Aorta (tissue), 5 donors: ENCODE data around the gene RPRD2. TPM values are rescaled to one million over a fixed set of nuclear protein-coding genes. Genes with fewer than 3 reads are reported as not detected.

ENCODE experiments used
- ATAC-seq: fragments of 200-7000 bp; cut with Tn5 transposase; one replicate; pipeline ENCODE4 v1.9.1; 2022; ENCODE audit warnings: moderate library complexity; ENCODE audit not compliant: low FRiP score
- DNase-seq, 2 donors: peaks; one replicate each; pipeline ENCODE4 v3.0.0-alpha.2; 2020
- H3K27ac ChIP-seq, 2 donors: one replicate each; pipeline ENCODE4 v1.5.1; 2013; ENCODE audit warnings: low read length in 2 of 2, mild to moderate bottlenecking in 2 of 2, moderate library complexity in 2 of 2, control low read depth in 1 of 2, inconsistent platforms in 1 of 2, low read depth in 1 of 2
- H3K27me3 ChIP-seq, 2 donors: one replicate each; pipeline ENCODE4 v1.6.1; 2013; ENCODE audit warnings: control low read depth in 1 of 2, low read length in 1 of 2, mild to moderate bottlenecking in 1 of 2, moderate library complexity in 1 of 2; ENCODE audit not compliant: insufficient read depth in 2 of 2, control insufficient read depth in 1 of 2
- H3K36me3 ChIP-seq, 2 donors: one replicate each; pipeline ENCODE4 v1.6.1; 2013; ENCODE audit warnings: control low read depth in 1 of 2, low read length in 1 of 2, mild to moderate bottlenecking in 1 of 2; ENCODE audit not compliant: insufficient read depth in 2 of 2, control insufficient read depth in 1 of 2
- H3K4me1 ChIP-seq, 2 donors: one replicate each; pipeline ENCODE4 v1.6.1; 2013; ENCODE audit warnings: low read length in 2 of 2, control low read depth in 1 of 2, mild to moderate bottlenecking in 1 of 2, moderate library complexity in 1 of 2; ENCODE audit not compliant: insufficient read depth in 2 of 2, control insufficient read depth in 1 of 2
- H3K4me3 ChIP-seq, 2 donors: one replicate each; pipeline ENCODE4 v1.5.1; 2013; ENCODE audit warnings: low read length in 2 of 2, control low read depth in 1 of 2, mild to moderate bottlenecking in 1 of 2
- H3K9me3 ChIP-seq: one replicate; pipeline ENCODE4 v1.6.1; 2013; ENCODE audit warnings: mild to moderate bottlenecking, low read length; ENCODE audit not compliant: control insufficient read depth
- WGBS, 2 donors: extraction: QIAGEN DNeasy Blood & Tissue Kit; methylation state at CpG; one replicate each; pipeline ENCODE4 v1.1.7; 2013; 5-methylcytosine and 5-hydroxymethylcytosine counted together
- intact Hi-C, 2 donors: fragments of 100-400 bp; cut with DNase I; formaldehyde crosslinking; loops; one replicate each; pipeline versions ENCODE4 v1.14.2 to v1.15.0; 2022
- polyA plus RNA-seq, 2 donors: library from polyadenylated mRNA; stranded (reverse); fragments of 200-250 nt; gene quantifications; one replicate each; pipeline ENCODE4 v1.2.3, GENCODE V29; 2013
- total RNA-seq, 2 donors: library from RNA; stranded (reverse); fragmentation: NEBNext Ultra II Directional; extraction: Animal tissue kit (Norgen Biotek cat#: 25700); gene quantifications; one replicate each; pipeline ENCODE4 v1.2.1, GENCODE V29; 2021
- donor health status: healthy with polysubstance abuse.
- donor health status: Bipolar disorder and iron deficiency.
- donor health status: DM: no; HTN: no; CAD: no.
- donor health status: DM: no; HTN: no; CAD: no.
- donor health status: DM: yes; HTN: yes; CAD: no.

The RPRD2 gene
- total and polyA plus RNA-seq, 4 donors, result 4.5 to 30.9 (median 19.1) TPM

DNA sequence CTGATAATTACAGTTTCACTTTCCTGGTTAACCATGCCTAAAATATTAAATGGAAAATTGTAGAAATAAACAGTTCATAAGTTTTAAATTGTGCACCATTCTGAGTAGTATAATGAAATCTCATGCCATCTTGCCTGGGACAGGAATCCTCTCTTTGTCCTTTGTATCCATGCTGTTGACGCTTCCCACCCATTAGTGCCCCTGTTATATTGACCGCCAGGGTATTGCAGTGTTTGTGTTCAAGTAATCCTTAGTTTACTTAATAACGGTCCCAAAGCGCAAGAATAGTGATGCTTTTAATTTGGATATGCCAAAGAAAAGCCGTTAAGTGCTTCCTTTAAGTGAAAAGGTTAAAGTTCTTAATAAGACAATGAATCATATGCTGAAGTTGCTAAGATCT is 41.7 kb downstream of the RPRD2 start:
- 89 to 91% methylated on average over 5 of the region's 5 CpGs for WGBS, 2 donors
- Histone ChIP-seq H3K27ac (no peak overlapping the region), H3K4me1 (no peaks in the 10 kb centered on the region), H3K36me3 (no peaks in the 10 kb centered on the region), H3K27me3 (no peaks in the 10 kb centered on the region), H3K9me3 (no peaks in the 10 kb centered on the region), H3K4me3 (no peak overlapping the region)
- ATAC-seq, result no peak
- intact Hi-C loops, result no loop called here
- no peak for DNase-seq

DNA sequence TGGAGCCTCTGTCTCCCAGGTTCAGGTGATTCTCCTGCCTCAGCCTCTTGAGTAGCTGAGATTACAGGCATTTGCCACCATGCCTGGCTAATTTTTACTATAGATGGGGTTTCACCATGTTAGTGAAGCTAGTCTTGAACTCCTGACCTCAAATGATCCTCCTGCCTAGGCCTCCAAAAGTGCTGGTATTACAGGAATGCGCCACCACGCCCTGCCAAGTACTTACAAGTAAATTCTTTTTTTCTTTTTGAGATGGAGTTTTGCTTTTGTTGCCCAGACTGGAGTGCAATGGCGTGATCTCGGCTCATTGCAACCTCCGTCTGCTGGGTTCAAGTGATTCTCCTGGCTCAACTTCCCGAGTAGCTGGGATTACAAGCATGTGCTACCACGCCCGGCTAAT is 42.5 kb downstream of the RPRD2 start:
- no peaks in the 10 kb centered on the region for H3K9me3 ChIP-seq
- H3K4me3 ChIP-seq, result no peak overlapping the region
- intact Hi-C loops, result no loop called here
- 70 to 88% methylated on average over 8 of the region's 8 CpGs for WGBS, 2 donors
- H3K36me3 ChIP-seq, result no peaks in the 10 kb centered on the region
- no peaks in the 10 kb centered on the region for H3K4me1 ChIP-seq
- DNase-seq (no peak), ATAC-seq (no peak)
- H3K27me3 ChIP-seq, result no peaks in the 10 kb centered on the region
- no peak overlapping the region for H3K27ac ChIP-seq

DNA sequence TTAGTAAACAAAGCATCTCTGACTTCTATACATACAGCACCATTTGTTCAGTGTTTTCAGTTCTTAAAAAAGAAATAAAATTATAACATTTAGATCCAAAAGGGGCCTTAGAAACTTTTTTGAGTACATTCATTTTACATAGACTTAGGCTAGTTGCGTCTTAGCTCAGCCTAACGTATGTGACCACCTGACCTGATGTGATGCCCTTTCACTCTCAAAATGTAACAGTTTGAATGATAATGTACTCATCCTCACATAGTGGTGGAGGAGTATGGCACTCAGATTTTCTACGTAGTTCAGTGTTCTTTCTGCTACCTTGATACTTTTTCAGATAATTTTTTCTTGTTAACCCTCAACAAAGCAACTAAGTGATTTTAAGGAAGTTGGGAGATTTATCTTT is 43.4 kb downstream of the RPRD2 start:
- intact Hi-C loops, result no loop called here
- Histone ChIP-seq H3K4me1 (no peaks in the 10 kb centered on the region), H3K9me3 (no peaks in the 10 kb centered on the region), H3K4me3 (no peak overlapping the region), H3K27ac (no peak overlapping the region), H3K36me3 (no peaks in the 10 kb centered on the region), H3K27me3 (no peaks in the 10 kb centered on the region)
- ATAC-seq (no peak), DNase-seq (no peak)
- WGBS, 2 donors, result 94 to 97% methylated on average over 3 of the region's 3 CpGs

DNA sequence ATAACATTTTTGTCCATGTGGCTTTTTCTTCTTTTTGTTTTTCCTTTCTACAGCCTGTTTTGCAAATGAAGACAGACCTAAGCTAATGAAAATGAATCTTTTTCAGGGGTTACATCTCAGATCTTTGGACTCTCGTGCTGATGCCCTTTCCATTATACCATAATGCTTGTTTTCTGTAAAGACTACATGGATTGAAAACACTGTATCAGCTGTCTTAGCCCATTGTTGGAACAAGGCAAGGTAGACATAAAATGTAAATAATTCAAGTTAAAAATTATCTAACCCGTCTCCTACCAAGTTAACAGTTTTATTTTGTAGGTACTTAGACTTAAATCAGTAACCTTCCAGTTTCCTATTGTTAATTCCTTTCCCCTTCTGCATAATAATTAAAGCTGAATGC is 44.9 kb downstream of the RPRD2 start:
- WGBS, 2 donors, result 86 to 89% methylated on average over 2 of the region's 2 CpGs
- Histone ChIP-seq H3K9me3 (no peaks in the 10 kb centered on the region), H3K36me3 (no peaks in the 10 kb centered on the region), H3K27me3 (no peaks in the 10 kb centered on the region), H3K27ac (no peak overlapping the region), H3K4me3 (no peak overlapping the region), H3K4me1 (no peaks in the 10 kb centered on the region)
- intact Hi-C loops, result no loop called here
- ATAC-seq (no peak), DNase-seq (no peak)

DNA sequence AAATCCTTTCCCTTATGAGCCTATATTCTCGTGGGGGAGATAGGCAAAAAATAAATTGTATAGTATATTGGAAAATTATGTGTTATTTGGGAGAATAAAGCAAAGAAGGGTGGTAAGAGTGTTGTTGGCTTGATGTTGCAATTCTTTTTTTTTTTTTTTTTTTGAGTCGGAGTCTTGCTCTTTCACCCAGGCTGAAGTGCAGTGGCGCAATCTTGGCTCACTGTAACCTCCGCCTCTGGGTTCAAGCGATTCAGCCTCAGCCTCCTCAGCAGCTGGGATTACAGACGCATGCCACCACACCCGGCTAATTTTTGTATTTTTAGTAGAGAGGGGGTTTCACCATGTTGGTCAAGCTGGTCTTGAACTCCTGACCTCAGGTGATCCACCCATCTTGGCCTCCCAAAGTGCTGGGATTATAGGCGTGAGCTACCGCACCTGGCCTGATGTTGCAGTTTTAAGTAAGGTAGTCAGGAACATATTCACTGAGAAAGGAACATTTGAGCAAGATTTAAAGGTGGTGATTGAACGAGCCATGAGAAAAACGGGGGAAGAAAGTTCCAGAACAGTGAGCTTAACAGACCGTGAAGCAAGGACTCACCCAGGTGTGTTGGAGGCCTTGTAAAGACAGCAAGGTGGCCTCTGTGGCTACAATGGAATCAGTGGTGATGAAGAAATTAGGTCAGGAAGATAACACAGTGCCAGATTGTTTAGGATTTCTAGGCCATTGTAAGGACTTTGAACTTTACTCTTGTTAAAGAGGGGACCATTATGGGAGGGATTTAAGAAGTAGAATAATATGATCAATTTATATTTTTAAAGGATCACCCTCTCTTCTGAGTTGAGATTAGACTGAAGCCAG is 45.8 kb downstream of the RPRD2 start:
- intact Hi-C loops, result no loop called here
- no peak overlapping the region for H3K4me3 ChIP-seq
- no peak overlapping the region for H3K27ac ChIP-seq
- no peak for ATAC-seq
- no peaks in the 10 kb centered on the region for H3K36me3 ChIP-seq
- no peak for DNase-seq
- no peaks in the 10 kb centered on the region for H3K4me1 ChIP-seq
- no peaks in the 10 kb centered on the region for H3K27me3 ChIP-seq
- no peaks in the 10 kb centered on the region for H3K9me3 ChIP-seq
- 85 to 87% methylated on average over 12 of the region's 12 CpGs for WGBS, 2 donors

DNA sequence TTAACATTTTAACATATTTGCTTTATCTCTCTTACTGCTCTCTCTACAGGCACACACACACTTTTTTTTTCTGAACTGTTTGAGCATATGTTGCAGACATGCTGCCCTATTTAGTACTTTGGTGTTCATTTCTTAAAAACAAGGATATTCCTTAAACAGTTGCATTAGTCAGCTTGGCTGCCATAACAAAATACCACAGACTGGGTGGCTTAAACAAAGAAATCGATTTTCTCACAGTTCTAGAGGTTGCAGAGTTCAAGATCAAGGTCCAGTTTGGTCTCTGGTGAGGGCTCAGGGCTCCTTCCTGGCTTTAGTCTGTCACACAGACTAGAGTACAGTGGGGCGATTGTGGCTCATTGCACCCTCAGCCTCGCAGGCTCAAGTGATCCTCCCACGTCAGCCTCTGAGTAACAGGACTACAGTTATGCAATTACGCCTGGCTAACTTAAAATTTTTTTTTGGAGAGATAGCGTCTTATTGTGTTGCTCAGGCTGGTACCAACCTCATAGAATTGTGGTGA is 46.7 kb downstream of the RPRD2 start:
- DNase-seq, result no peak
- WGBS, 2 donors, result 78 to 80% methylated on average over 6 of the region's 6 CpGs

DNA sequence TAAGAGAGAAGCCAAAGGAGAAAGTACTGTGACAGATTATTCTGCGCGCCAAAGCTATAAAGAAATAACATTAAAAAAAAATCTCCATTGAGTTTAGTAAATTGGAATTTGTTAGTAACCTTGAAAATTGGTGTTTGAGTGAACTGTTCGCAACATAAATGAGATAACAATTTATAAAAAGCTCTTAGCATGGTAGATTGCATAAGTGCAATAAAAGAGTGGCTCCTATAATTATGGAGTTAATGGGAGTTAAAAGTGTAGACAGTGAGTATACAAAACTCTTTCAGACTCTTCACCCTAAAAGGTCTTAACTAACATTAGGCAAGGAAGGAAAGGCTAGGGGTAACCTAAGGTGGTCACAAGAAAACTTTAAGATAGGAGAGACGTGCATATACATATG is 50.6 kb downstream of the RPRD2 start:
- WGBS, 2 donors, result 90 to 92% methylated on average over 4 of the region's 4 CpGs
- intact Hi-C loops, result no loop called here

More for the DNA sequence above, 46.7 kb downstream of the RPRD2 start:
- no peaks in the 10 kb centered on the region for H3K27me3 ChIP-seq
- H3K4me3 ChIP-seq, result no peak overlapping the region
- H3K27ac ChIP-seq, result no peak overlapping the region
- no peaks in the 10 kb centered on the region for H3K9me3 ChIP-seq
- no peak for ATAC-seq
- no peaks in the 10 kb centered on the region for H3K36me3 ChIP-seq
- intact Hi-C loops, result no loop called here
- H3K4me1 ChIP-seq, result no peaks in the 10 kb centered on the region

DNA sequence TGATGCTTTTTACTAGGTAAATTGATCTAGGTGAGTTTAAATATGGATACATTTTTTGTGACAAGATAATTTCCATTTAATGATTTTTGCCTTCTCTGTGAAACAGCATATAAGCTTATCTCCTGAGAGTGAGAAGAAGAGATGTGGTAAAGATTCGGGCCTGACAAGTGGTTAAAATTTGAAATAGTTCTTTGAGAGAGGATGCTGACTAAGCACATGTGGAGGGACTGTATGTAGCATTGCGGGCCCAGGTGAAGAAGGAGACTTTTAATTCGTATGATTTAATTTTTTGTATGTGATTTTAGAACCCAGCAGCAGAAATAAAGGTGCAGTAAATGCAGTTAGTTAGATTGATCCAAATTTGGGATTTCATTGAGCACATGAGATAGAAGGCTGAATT is 51.9 kb downstream of the RPRD2 start:
- 89 to 94% methylated on average over 3 of the region's 3 CpGs for WGBS, 2 donors
- no peaks in the 10 kb centered on the region for H3K36me3 ChIP-seq
- no peak overlapping the region for H3K27ac ChIP-seq
- no peaks in the 10 kb centered on the region for H3K4me1 ChIP-seq
- no peak overlapping the region for H3K4me3 ChIP-seq
- H3K27me3 ChIP-seq, result no peaks in the 10 kb centered on the region
- no peaks in the 10 kb centered on the region for H3K9me3 ChIP-seq
- ATAC-seq (no peak), DNase-seq (no peak)
- intact Hi-C loops, result no loop called here

More for the DNA sequence above, 50.6 kb downstream of the RPRD2 start:
- H3K36me3 ChIP-seq, result no peaks in the 10 kb centered on the region
- no peak overlapping the region for H3K4me3 ChIP-seq
- ATAC-seq, result no peak
- no peak for DNase-seq
- H3K27ac ChIP-seq, result no peak overlapping the region
- H3K4me1 ChIP-seq, result no peaks in the 10 kb centered on the region
- no peaks in the 10 kb centered on the region for H3K27me3 ChIP-seq
- no peaks in the 10 kb centered on the region for H3K9me3 ChIP-seq
